ENCODE measurements around the gene ROBO2.

DNA sequence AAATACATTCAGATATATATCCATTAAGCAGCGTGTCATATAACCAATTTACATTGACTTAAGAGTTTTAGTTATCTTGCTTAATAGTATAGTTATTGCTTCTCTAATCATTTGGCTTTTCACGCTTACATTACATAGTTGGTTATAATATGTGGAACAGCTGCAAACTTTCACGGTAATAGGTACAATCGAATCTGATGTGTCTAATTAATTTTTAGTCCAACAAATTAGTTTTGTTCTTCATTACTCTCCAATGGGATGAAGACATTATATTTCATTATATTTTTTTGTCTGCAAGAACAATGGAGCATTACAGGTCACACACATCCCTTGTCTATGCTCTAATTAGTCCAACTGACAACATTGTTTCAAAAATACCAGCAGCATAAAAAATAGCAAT is 546.3 kb downstream of the ROBO2 start:
- TF ChIP-seq, protein P1, sequence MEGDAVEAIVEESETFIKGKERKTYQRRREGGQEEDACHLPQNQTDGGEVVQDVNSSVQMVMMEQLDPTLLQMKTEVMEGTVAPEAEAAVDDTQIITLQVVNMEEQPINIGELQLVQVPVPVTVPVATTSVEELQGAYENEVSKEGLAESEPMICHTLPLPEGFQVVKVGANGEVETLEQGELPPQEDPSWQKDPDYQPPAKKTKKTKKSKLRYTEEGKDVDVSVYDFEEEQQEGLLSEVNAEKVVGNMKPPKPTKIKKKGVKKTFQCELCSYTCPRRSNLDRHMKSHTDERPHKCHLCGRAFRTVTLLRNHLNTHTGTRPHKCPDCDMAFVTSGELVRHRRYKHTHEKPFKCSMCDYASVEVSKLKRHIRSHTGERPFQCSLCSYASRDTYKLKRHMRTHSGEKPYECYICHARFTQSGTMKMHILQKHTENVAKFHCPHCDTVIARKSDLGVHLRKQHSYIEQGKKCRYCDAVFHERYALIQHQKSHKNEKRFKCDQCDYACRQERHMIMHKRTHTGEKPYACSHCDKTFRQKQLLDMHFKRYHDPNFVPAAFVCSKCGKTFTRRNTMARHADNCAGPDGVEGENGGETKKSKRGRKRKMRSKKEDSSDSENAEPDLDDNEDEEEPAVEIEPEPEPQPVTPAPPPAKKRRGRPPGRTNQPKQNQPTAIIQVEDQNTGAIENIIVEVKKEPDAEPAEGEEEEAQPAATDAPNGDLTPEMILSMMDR (conservative IDR thresholded peaks at IDR 0.05 in 1 of 2, IDR thresholded peaks at IDR 0.05 in 1 of 2; ENCODE audit: extremely low read depth in 1 of 2, insufficient read depth in 1 of 2, low read depth in 1 of 2, low read length in 2 of 2): no peak
- TF ChIP-seq EZH2 (IDR thresholded peaks at IDR 0.05; ENCODE audit: borderline replicate concordance, low read length): no peak
